Suppressor macrophage treated with lipopolysaccharide for 1 hour (primary cell): ENCODE measurements around the gene CFAP251.
A peak's percentile ranks its signal among the peaks of the same experiment; 100 is the strongest.
"Not testable (repeated sequence)": the region's sequence is repeated elsewhere in the genome, so short reads cannot be mapped to it uniquely, and the experiment has no call there.

ENCODE experiments used
- DNase-seq, 3 donors: peaks; one replicate each; pipeline ENCODE4 v3.0.0-alpha.2; 2020 to 2022

The CFAP251 gene

DNA sequence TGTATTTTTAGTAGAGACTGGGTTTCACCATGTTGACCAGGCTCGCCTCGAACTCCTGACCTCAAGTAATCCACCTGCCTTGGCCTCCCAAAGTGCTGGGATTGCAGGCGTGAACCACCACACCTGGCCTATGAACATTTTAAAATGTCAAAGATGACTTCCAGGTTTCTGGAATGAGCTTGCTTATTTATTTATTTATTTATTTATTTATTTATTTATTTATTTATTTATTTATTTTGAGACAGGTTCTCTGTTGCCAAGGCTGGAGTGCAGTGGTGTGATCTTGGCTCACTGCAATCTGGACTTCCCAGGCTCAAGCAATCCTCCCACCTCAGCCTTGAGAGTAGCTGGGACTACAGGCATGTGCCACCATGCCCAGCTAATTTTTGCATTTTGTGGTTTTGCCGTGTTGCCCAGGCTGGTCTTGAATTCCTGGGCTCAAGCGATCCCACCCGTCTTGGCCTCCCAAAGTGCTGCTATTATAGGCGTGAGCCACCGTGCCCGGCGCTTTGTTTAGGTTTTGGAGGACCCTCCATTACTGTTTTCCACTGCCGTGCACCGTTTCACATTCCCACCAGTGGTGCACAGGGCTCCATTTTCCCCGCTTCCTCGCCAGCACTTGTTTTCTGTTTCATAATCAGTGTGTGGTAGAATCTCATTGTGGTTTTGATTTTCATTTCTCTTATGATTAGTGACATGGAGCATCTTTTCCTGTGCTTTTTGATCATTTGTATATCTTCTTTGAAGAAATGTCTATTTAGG is 6.4 kb upstream of the CFAP251 start:
- DNase-seq, result peak in 1 of 3 donors; percentile 16

DNA sequence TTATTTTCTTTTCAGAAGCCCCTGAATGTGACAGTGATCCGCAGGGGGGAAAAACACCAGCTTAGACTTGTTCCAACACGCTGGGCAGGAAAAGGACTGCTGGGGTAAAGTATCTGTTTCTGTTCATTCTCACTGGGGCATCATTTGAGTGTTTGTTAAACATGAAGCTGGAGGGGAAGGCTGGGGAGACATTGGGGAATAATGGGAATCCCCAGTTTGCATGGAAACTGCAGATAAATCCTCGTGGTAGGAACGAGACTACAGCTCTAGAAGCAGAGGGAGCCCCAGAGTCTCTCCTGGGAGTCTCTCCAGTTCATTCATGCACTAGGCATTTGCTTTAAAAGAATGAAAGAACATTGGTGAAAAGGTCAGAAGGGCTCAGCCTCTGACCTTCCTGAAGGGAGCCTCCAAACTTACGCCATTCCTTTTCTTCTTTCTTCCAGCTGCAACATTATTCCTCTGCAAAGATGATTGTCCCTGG is 2.5 kb upstream of the CFAP251 start:
- DNase-seq, result no peak

DNA sequence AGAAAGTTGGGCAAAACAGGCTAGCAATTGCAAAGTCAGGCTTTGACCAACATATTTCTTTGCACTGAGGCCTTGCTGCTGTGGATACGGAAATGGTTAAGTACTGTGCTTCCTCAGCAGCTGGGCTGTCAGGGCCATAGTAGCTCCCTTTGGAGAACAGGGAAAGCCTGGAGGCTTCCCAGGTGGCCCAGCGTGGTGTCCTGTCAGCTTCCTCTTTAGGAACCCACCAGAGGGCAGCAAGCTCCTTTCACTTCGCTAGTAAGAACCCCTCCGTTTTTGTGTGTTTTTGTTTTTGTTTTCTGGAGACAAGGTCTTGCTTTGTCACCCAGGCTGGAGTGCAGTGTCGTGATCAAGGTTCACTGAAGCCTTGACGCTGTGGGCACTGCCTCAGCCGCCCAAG is 1.7 kb upstream of the CFAP251 start:
- no peak for DNase-seq

DNA sequence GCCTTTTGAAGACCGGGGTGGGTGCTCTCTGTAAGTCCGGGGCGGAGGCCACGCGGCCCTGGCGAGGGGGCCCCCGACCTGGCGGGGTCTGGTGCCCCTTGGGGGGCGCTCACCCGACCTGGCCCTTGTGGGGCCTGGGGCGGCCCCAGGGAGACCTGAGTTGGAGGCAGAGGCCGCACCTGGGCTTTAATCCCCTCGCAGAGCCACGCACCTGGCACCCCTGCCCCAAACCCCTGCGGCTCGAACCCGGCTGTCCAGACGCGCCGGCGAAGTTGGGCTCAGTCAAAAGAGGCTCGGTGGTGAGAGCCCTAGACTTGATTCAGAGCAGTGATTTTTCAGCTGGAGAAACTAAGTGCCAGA is 267 bp downstream of the CFAP251 start:
- DNase-seq, result no peak

GRCh38 chr12:121921066-121921465 is 2.7 kb downstream of the CFAP251 start:
- DNase-seq, result peak; percentile 24 to 29 (median 26)

DNA sequence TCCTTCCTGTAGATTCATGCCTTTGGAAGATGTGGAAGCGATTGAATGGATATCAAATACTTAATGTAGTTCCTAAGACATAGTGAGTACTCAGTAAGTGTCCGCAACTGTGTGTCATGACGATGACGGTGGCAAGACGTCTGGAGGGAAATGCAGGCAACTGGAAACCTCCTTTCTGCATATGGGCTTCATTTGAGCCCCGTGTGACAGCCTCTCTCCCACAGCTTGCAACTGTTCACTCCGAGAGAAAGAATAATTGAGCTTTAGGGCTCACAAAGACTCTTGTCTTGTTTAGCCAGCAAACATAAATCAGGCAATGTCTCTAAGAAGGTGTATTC is 6.9 kb downstream of the CFAP251 start:
- no peak for DNase-seq

GRCh38 chr12:121926874-121927706 is 8.7 kb downstream of the CFAP251 start:
- peak; percentile 68 to 77 (median 71) for DNase-seq

DNA sequence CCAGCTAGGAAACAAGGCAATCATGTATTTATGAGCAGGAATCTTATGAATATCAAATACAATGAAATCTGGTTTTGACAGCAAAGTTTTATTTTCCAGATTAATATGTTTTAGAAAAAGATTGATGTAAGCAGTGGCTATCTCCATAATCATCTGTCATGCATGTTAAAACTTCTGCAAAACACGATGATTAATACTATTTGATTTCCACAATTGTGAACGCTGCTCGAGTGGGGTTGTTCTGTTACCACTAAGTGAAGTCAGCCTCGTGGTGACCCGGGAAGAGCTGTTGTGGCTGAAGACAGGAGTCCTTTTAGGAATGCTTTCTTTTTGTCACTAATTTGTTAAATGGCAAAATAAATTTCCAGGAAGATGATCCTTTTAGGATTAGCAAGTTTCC is 9.4 kb downstream of the CFAP251 start:
- DNase-seq, result peak; percentile 68 to 78 (median 75)

DNA sequence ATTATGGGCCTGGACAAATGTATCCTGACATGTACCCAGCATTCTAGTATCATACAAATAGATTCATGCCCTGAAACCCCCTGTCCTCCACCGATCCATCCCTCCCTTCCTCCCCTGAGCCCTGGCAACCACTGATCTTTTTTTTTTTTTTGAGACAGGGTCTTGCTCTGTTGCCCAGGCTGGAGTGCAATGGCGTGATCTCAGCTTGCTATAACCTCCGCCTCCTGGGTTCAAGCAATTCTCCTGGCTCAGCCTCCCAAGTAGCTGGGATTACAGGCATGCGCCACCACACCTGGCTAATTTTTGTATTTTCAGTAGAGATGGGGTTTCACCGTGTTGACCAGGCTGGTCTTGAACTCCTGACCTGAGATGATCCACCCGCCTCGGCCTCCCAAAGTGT is 11.2 kb downstream of the CFAP251 start:
- not testable (repeated sequence) for DNase-seq

- no peak for DNase-seq
Measured at GRCh38 chr12:121930862-121931261, 12.5 kb downstream of the CFAP251 start.

- no peak for DNase-seq
Measured at GRCh38 chr12:121932176-121932536, 13.8 kb downstream of the CFAP251 start.

DNA sequence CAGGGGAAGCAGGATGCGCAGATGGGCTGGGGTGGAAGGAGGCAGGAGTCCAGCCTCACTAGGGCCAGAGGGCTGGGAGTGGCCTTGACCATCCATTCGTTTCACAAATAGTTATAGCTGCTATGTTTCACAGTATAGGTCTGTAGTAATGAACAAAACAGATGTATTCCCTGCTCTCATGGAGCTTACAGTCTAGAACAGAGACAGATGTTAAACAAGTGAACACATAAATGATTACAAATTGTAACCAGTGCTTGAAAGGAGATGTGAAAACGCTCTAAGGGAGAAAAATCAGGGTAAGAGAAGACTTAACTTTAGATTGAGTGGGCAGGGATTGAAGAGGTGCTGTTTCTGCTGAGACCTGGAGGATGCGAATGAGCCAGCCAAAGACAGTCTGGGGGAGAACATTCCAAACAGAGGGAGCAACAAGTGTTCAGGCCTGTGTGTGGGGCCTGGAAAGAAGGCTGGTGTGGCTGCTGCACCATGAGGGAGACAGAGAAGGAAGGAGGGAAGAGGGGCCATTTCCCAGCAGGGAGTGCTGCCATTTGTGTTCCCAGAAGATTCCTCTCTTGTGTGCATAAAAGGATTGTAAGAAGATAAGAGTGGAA is 14.6 kb downstream of the CFAP251 start:
- no peak for DNase-seq

- DNase-seq, result no peak
Measured at GRCh38 chr12:121933522-121934308, 15.3 kb downstream of the CFAP251 start.

DNA sequence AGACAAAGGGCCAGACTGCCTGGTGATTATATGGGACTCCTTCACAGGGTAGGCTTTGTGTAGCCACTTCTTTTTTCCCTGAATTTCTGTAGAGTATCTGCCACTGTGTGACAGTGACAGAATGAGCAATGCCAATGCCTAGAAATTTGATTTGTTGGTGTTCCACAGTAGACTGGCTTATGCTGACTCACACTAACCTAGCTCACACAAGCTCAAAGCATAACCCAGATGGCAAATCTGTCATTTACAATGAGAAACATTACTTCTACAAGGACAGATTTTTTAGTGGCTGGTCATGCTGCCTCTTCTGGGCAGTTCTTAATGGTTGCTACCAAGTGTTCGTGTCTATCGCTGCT is 15.9 kb downstream of the CFAP251 start:
- no peak for DNase-seq

DNA sequence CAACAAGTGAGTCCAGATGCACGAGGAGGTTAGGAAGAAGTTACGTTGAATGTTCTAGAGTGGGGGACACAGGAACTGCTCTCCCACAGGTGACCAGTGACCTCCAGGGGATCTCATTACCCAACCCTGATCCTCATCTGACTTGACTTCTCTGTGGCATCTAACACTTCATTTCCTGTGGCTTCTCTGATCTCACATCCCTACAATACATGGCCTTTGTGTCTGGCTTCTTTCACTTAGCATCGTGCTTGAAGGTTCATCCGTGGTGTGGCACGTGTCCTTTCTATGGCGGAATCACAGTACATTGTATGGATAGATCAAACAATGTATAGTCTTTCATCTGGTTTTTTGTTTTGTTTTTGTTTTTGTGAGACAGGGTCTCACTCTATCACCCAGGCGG is 19.3 kb downstream of the CFAP251 start:
- DNase-seq, result no peak

- DNase-seq, result no peak
Measured at GRCh38 chr12:121939186-121939585, 20.8 kb downstream of the CFAP251 start.

DNA sequence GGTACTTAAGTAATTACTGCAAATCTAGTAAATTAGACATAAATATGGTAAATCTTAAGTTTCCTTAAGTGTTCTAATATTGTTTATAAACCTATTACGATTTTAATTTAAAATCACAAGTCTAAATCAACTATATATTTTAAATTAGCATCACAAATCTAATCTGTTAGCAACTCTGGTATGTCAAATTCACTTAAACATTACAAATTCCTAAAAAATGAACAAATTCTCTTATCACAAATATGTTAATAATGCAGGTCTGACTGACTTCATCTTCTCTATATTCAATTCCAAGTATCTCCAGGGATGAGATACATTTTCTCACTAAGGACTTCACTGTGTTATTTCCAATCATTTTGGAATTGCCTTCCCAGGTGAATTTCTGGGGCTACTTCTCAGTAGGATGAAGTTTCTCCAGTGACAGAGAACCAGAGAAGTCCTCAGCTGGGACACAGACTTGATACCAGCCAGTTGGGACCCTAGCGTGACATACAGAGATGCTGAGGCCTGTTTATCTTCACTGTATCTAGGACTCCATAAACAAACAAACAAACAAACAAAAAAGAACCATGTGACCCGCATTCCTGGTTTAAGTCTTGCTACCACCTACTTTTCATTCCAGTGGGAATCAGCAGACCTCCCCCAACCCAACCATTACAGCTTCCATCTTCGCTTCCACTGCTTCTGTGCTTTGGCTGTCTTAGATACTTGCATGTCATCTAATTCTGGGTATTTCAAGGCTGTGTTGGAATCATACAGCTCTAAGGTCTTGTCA is 21.8 kb downstream of the CFAP251 start:
- DNase-seq, result no peak

- DNase-seq, result no peak
Measured at GRCh38 chr12:121942145-121942718, 23.8 kb downstream of the CFAP251 start.

- DNase-seq, result no peak
Measured at GRCh38 chr12:121943926-121944325, 25.5 kb downstream of the CFAP251 start.

- no peak for DNase-seq
Measured at GRCh38 chr12:121946313-121947025, 28.1 kb downstream of the CFAP251 start.

DNA sequence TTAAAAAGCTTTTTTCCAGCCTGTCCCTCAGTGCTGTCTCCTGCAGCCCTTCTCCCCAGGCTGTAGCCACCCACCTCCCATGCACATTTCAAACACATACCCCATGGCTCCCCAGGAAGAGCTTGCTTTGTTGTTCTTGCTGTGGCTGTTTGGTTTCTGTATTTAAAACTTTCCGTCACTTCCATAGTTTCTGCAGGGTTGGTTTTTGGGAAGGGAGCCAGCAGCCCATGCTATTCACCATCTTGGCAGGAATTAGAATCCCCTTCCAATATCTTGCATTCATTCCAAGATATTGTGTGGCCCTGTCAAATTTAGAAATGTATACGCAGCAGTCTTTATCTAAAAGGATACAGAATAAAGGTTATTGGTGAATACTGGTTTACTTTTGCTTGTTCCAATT is 29.6 kb downstream of the CFAP251 start:
- no peak for DNase-seq
